SK-N-SH treated with all-trans-retinoic acid at 6 μM for 48 hours (cell line): ENCODE data around the gene MKNK2.
"Not testable (repeated sequence)": the region's sequence is repeated elsewhere in the genome, so short reads cannot be mapped to it uniquely, and the experiment has no call there.

Experiments used
- ATAC-seq: fragments of 200-7000 bp; cut with Tn5 transposase; 3 replicates; pipeline ENCODE4 v1.9.1; 2020; ENCODE audit warnings: mild to moderate bottlenecking, moderate library complexity
- ARNTL ChIP-seq: fragments of 450-650 bp; formaldehyde crosslinking; IDR thresholded peaks from 2 replicates; pipeline ENCODE4 v1.5.0; 2020; ENCODE audit warnings: low read depth, mild to moderate bottlenecking, moderate library complexity, borderline replicate concordance
- BACH2 ChIP-seq: fragments of 250-450 bp; sonication (Bioruptor Pico); IDR thresholded peaks from 2 replicates; pipeline ENCODE4 v1.9.0; 2021; ENCODE audit warnings: mild to moderate bottlenecking, borderline replicate concordance
- CSDC2 ChIP-seq: fragments of 250-450 bp; sonication (Bioruptor Pico); IDR thresholded peaks from 2 replicates; pipeline ENCODE4 v1.5.0; 2020; ENCODE audit warnings: mild to moderate bottlenecking, moderate library complexity
- ESRRG ChIP-seq: fragments of 250-450 bp; sonication (Bioruptor Pico); IDR thresholded peaks from 2 replicates; pipeline ENCODE4 v1.6.1; 2021; ENCODE audit warnings: mild to moderate bottlenecking
- GLIS3 ChIP-seq: fragments of 250-450 bp; sonication (Bioruptor Pico); IDR thresholded peaks from 2 replicates; pipeline ENCODE4 v1.5.0; 2020; ENCODE audit warnings: mild to moderate bottlenecking, moderate library complexity
- ISL1 ChIP-seq: fragments of 250-450 bp; sonication (Bioruptor Pico); IDR thresholded peaks from 2 replicates; pipeline ENCODE4 v2.1.2; 2022; ENCODE audit warnings: mild to moderate bottlenecking, moderate library complexity
- OSR1 ChIP-seq: fragments of 250-450 bp; sonication (Bioruptor Pico); IDR thresholded peaks from 2 replicates; pipeline ENCODE4 v1.8.0; 2022; ENCODE audit warnings: moderate library complexity, mild to moderate bottlenecking, inconsistent platforms
- PATZ1 ChIP-seq: fragments of 250-450 bp; sonication (Bioruptor Pico); IDR thresholded peaks from 2 replicates; pipeline ENCODE4 v1.8.0; 2020; ENCODE audit warnings: mild to moderate bottlenecking, moderate library complexity, borderline replicate concordance
- PPARA ChIP-seq: fragments of 250-450 bp; sonication (Bioruptor Pico); IDR thresholded peaks from 2 replicates; pipeline ENCODE4 v1.5.0; 2020; ENCODE audit warnings: mild to moderate bottlenecking, borderline replicate concordance
- RARB ChIP-seq: fragments of 250-450 bp; sonication (Bioruptor Pico); IDR thresholded peaks from 2 replicates; pipeline ENCODE4 v1.8.0; 2021; ENCODE audit warnings: mild to moderate bottlenecking, moderate library complexity
- SNAI2 ChIP-seq: fragments of 250-450 bp; sonication (Bioruptor Pico); IDR thresholded peaks from 2 replicates; pipeline ENCODE4 v1.5.0; 2020; ENCODE audit warnings: mild to moderate bottlenecking, moderate library complexity
- TCF4 ChIP-seq: fragments of 250-450 bp; sonication (Bioruptor Pico); IDR thresholded peaks from 2 replicates; pipeline ENCODE4 v1.8.0; 2021; ENCODE audit warnings: mild to moderate bottlenecking, moderate library complexity, borderline replicate concordance
- TOX ChIP-seq: fragments of 250-450 bp; sonication (Bioruptor Pico); IDR thresholded peaks from 2 replicates; pipeline ENCODE4 v1.8.0; 2021; ENCODE audit warnings: mild to moderate bottlenecking, moderate library complexity, borderline replicate concordance
- TSHZ2 ChIP-seq: fragments of 250-450 bp; sonication (Bioruptor Pico); IDR thresholded peaks from 2 replicates; pipeline ENCODE4 v1.5.0; 2020; ENCODE audit warnings: mild to moderate bottlenecking, moderate library complexity
- ZC3H10 ChIP-seq: fragments of 250-450 bp; sonication (Bioruptor Pico); IDR thresholded peaks from 2 replicates; pipeline ENCODE4 v1.5.1; 2021; ENCODE audit warnings: mild to moderate bottlenecking, moderate library complexity
- ZFP3 ChIP-seq: fragments of 250-450 bp; sonication (Bioruptor Pico); IDR thresholded peaks from 2 replicates; pipeline ENCODE4 v1.5.0; 2020; ENCODE audit warnings: mild to moderate bottlenecking, moderate library complexity
- ZFP30 ChIP-seq: fragments of 450-650 bp; formaldehyde crosslinking; IDR thresholded peaks from 2 replicates; pipeline ENCODE4 v1.5.0; 2022; ENCODE audit warnings: mild to moderate bottlenecking, moderate library complexity
- ZNF565 ChIP-seq: fragments of 450-650 bp; formaldehyde crosslinking; conservative IDR thresholded peaks from 2 replicates; pipeline ENCODE4 v1.5.0; 2020; ENCODE audit warnings: low read depth, mild to moderate bottlenecking, moderate library complexity
- ZNF70 ChIP-seq: fragments of 450-650 bp; formaldehyde crosslinking; IDR thresholded peaks from 2 replicates; pipeline ENCODE4 v1.5.0; 2020; ENCODE audit warnings: mild to moderate bottlenecking, moderate library complexity
- TF ChIP-seq, protein P1 (sequence below): fragments of 250-450 bp; sonication (Bioruptor Pico); IDR thresholded peaks from 2 replicates; pipeline ENCODE4 v1.5.1; 2020; ENCODE audit warnings: low read depth, mild to moderate bottlenecking, moderate library complexity

Gene MKNK2

GRCh38 chr19:1990230-1991017 is 60.6 kb downstream of the MKNK2 start:
- TF ChIP-seq BACH2, result no peak
- TF ChIP-seq ZFP30 (CRISPR knock-in tag), result no peak
- no peak for TF ChIP-seq ZFP3 (CRISPR knock-in tag)
- no peak for TF ChIP-seq PATZ1 (CRISPR knock-in tag)
- TF ChIP-seq TSHZ2, result no peak
- TF ChIP-seq, protein P1, sequence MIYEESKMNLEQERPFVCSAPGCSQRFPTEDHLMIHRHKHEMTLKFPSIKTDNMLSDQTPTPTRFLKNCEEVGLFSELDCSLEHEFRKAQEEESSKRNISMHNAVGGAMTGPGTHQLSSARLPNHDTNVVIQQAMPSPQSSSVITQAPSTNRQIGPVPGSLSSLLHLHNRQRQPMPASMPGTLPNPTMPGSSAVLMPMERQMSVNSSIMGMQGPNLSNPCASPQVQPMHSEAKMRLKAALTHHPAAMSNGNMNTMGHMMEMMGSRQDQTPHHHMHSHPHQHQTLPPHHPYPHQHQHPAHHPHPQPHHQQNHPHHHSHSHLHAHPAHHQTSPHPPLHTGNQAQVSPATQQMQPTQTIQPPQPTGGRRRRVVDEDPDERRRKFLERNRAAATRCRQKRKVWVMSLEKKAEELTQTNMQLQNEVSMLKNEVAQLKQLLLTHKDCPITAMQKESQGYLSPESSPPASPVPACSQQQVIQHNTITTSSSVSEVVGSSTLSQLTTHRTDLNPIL (CRISPR knock-in tag), result no peak
- TF ChIP-seq OSR1 (CRISPR knock-in tag), result no peak
- TF ChIP-seq ZNF70 (CRISPR knock-in tag), result no peak
- no peak for TF ChIP-seq CSDC2
- TF ChIP-seq SNAI2 (CRISPR knock-in tag), result no peak
- TF ChIP-seq ESRRG (CRISPR knock-in tag), result no peak
- TF ChIP-seq RARB (CRISPR knock-in tag), result no peak
- no peak for TF ChIP-seq GLIS3 (CRISPR knock-in tag)
- TF ChIP-seq ARNTL (CRISPR knock-in tag), result no peak
- TF ChIP-seq TCF4 (CRISPR knock-in tag), result no peak
- TF ChIP-seq PPARA (CRISPR knock-in tag), result no peak
- no peak for TF ChIP-seq TOX (CRISPR knock-in tag)
- TF ChIP-seq, all 23 proteins: peak for 0
- no peak for ATAC-seq

GRCh38 chr19:1989513-1990229 is 61.4 kb downstream of the MKNK2 start:
- no peak for TF ChIP-seq SNAI2 (CRISPR knock-in tag)
- TF ChIP-seq ZNF70 (CRISPR knock-in tag), result no peak
- TF ChIP-seq ZC3H10 (CRISPR knock-in tag), result no peak
- TF ChIP-seq, protein P1 (CRISPR knock-in tag), result no peak
- no peak for TF ChIP-seq CSDC2
- TF ChIP-seq ZNF565 (CRISPR knock-in tag), result no peak
- no peak for TF ChIP-seq PATZ1 (CRISPR knock-in tag)
- TF ChIP-seq ESRRG (CRISPR knock-in tag), result no peak
- no peak for TF ChIP-seq TCF4 (CRISPR knock-in tag)
- no peak for TF ChIP-seq ARNTL (CRISPR knock-in tag)
- no peak for TF ChIP-seq TOX (CRISPR knock-in tag)
- TF ChIP-seq GLIS3 (CRISPR knock-in tag), result no peak
- no peak for TF ChIP-seq OSR1 (CRISPR knock-in tag)
- no peak for TF ChIP-seq RARB (CRISPR knock-in tag)
- TF ChIP-seq BACH2, result no peak
- no peak for TF ChIP-seq ISL1 (CRISPR knock-in tag)
- TF ChIP-seq ZFP30 (CRISPR knock-in tag), result no peak
- ATAC-seq, result no peak

DNA sequence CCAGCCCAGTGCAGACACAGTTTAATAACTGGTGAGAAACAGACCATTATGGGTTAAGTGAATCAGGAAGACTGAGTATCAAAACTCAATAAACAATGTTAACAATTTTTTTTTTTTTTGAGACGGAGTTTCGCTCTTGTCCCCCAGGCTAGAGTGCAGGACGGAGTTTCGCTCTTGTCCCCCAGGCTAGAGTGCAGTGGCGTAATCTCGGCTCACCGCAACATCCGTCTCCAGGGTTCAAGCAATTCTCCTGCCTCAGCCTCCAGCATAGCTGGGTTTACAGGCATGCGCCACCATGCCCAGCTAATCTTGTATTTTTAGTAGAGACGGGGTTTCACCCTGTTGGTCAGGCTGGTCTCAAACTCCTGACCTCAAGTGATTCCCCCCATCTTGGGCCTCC is 62.6 kb downstream of the MKNK2 start:
- ATAC-seq, result not testable (repeated sequence)
